HCT116 (cell line): ENCODE data around the gene ITIH3. TPM values are rescaled to one million over a fixed set of nuclear protein-coding genes. Genes with fewer than 3 reads are reported as not detected.

ENCODE experiments used
- ATAC-seq: fragments of 200-7000 bp; cut with Tn5 transposase; 2 replicates; pipeline ENCODE4 v1.9.1; 2020; ENCODE audit warnings: mild to moderate bottlenecking, moderate library complexity
- BruUV-seq: library from RNA; stranded (reverse); fragments of 400-500 nt; replicated peaks from 2 replicates; lab custom pipeline; 2021; lab: Mats Ljungman, UMichigan
- CTCF ChIA-PET: fragments of 300-600 bp; sonication (Branson Sonifier 250); formaldehyde crosslinking; loops from one replicate; lab custom pipeline; 2021; ENCODE audit warnings: antibody characterized with exemption; lab: Charles Lee
- POLR2A ChIA-PET: fragments of 300-600, 350-600 bp; sonication (Branson Sonifier 250); formaldehyde crosslinking; loops from one replicate; lab custom pipeline; 2021; ENCODE audit warnings: antibody characterized with exemption; lab: Charles Lee
- RAD21 ChIA-PET, 2 experiments: fragments of 300-600 bp; sonication (Branson Sonifier 250); formaldehyde crosslinking; loops; one replicate each; lab custom pipeline; 2023; ENCODE audit warnings: low total read pairs in 2 of 2; ENCODE audit not compliant: uncharacterized antibody in 2 of 2, unreplicated experiment in 2 of 2, low non-redundant PET in 1 of 2; lab: Charles Lee
- DNase-seq: peaks from one replicate; pipeline ENCODE4 v3.0.0-alpha.2; 2010; ENCODE audit warnings: low read depth, low spot score
- H2AFZ ChIP-seq: fragments of 200-600 bp; shearing (Covaris generic), sonication (generic); 2 replicates; pipeline ENCODE4 v1.6.1; 2017; ENCODE audit warnings: low read depth, mixed run types, mixed read lengths, antibody characterized with exemption, low read length; ENCODE audit not compliant: poor library complexity, severe bottlenecking
- H3K27ac ChIP-seq: 2 replicates; pipeline ENCODE4 v1.5.1; 2012; ENCODE audit warnings: low read depth, low read length
- H3K27me3 ChIP-seq: fragments of 200-600 bp; sonication (generic); 2 replicates; pipeline ENCODE4 v1.6.1; 2016; ENCODE audit warnings: mixed run types, low read length, mixed read lengths; ENCODE audit not compliant: insufficient read depth
- H3K36me3 ChIP-seq, 2 experiments: fragments of 200-500 bp in 1 of 2; fragments of 200-600 bp in 1 of 2; sonication (Bioruptor generic) in 1 of 2; sonication (generic) in 1 of 2; 2 replicates each; pipeline versions ENCODE4 v1.5.1 to v1.6.1; 2014 to 2016; ENCODE audit warnings: low read length in 2 of 2, inconsistent platforms in 1 of 2, mixed read lengths in 1 of 2, mixed run types in 1 of 2; ENCODE audit not compliant: insufficient read depth in 2 of 2, control insufficient read depth in 1 of 2
- H3K4me1 ChIP-seq, 2 experiments: fragments of 200-600 bp in 1 of 2; sonication (generic) in 1 of 2; 2 replicates each; pipeline versions ENCODE4 v1.5.1 to v1.6.1; 2012 to 2017; ENCODE audit warnings: low read length in 2 of 2, inconsistent platforms in 1 of 2, mild to moderate bottlenecking in 1 of 2, mixed read lengths in 1 of 2, mixed run types in 1 of 2, moderate library complexity in 1 of 2; ENCODE audit not compliant: insufficient read depth in 2 of 2, control insufficient read depth in 1 of 2
- H3K4me2 ChIP-seq: fragments of 200-600 bp; sonication (generic); 2 replicates; pipeline ENCODE4 v1.6.1; 2017; ENCODE audit warnings: mixed run types, low read length, mixed read lengths
- H3K4me3 ChIP-seq, 2 experiments: fragments of 200-600 bp in 1 of 2; sonication (generic) in 1 of 2; replicated peaks in 1 of 2; 2 replicates each; pipeline ENCODE4 v1.5.1; 2011 to 2016; ENCODE audit warnings: low read length in 2 of 2, control low read depth in 1 of 2, low read depth in 1 of 2, mild to moderate bottlenecking in 1 of 2, mixed read lengths in 1 of 2, mixed run types in 1 of 2
- H3K79me2 ChIP-seq: fragments of 200-600 bp; sonication (generic); 2 replicates; pipeline ENCODE4 v1.6.1; 2017; ENCODE audit warnings: mild to moderate bottlenecking, mixed run types, low read length, moderate library complexity, mixed read lengths; ENCODE audit not compliant: insufficient read depth
- H3K9ac ChIP-seq: fragments of 200-600 bp; sonication (generic); 2 replicates; pipeline ENCODE4 v1.6.1; 2016; ENCODE audit warnings: low read length, mixed read lengths
- H3K9me2 ChIP-seq: fragments of 200-600 bp; sonication (generic), shearing (Covaris generic); 2 replicates; pipeline ENCODE4 v1.6.1; 2017; ENCODE audit warnings: mixed run types, mild to moderate bottlenecking, moderate library complexity; ENCODE audit not compliant: insufficient read depth
- H3K9me3 ChIP-seq, 2 experiments: fragments of 200-500 bp in 1 of 2; fragments of 200-600 bp in 1 of 2; sonication (Bioruptor generic) in 1 of 2; sonication (generic) in 1 of 2; 2 replicates each; pipeline ENCODE4 v1.6.1; 2014 to 2017; ENCODE audit warnings: low read length in 2 of 2, mixed read lengths in 2 of 2, inconsistent platforms in 1 of 2, low read depth in 1 of 2, mild to moderate bottlenecking in 1 of 2, mixed run types in 1 of 2, moderate library complexity in 1 of 2; ENCODE audit not compliant: control insufficient read depth in 1 of 2, insufficient read depth in 1 of 2
- H4K20me1 ChIP-seq: fragments of 200-600 bp; sonication (generic), shearing (Covaris generic); 2 replicates; pipeline ENCODE4 v1.6.1; 2017; ENCODE audit warnings: mixed run types, mild to moderate bottlenecking, moderate library complexity; ENCODE audit not compliant: insufficient read depth
- CBX3 ChIP-seq: IDR thresholded peaks from 2 replicates; pipeline ENCODE4 v1.6.1; 2012; ENCODE audit warnings: low read depth
- CEBPB ChIP-seq: IDR thresholded peaks from 2 replicates; pipeline ENCODE4 v1.6.1; 2012; ENCODE audit warnings: low read depth
- EGR1 ChIP-seq: IDR thresholded peaks from 2 replicates; pipeline ENCODE4 v1.6.1; 2012; ENCODE audit warnings: low read depth
- ELF1 ChIP-seq: IDR thresholded peaks from 2 replicates; pipeline ENCODE4 v1.6.1; 2012; ENCODE audit warnings: low read depth, borderline replicate concordance
- EZH2 ChIP-seq: fragments of 200-600 bp; sonication (generic); IDR thresholded peaks from 2 replicates; pipeline ENCODE4 v1.6.1; 2017; ENCODE audit warnings: antibody characterized with exemption, mixed run types
- EZH2phosphoT487 ChIP-seq: fragments of 200-600 bp; IDR thresholded peaks from 2 replicates; pipeline ENCODE4 v1.6.1; 2018; ENCODE audit warnings: antibody characterized with exemption, borderline replicate concordance
- JUND ChIP-seq: IDR thresholded peaks from 2 replicates; pipeline ENCODE4 v1.6.1; 2012
- POLR2A ChIP-seq: IDR thresholded peaks from 2 replicates; pipeline ENCODE4 v1.7.0; 2011; ENCODE audit warnings: borderline replicate concordance; ENCODE audit not compliant: insufficient read depth, insufficient read length; ENCODE audit errors: extremely low read depth
- POLR2AphosphoS5 ChIP-seq: IDR thresholded peaks from 2 replicates; pipeline ENCODE4 v1.6.1; 2011; ENCODE audit warnings: mild to moderate bottlenecking, low read depth, low read length, moderate library complexity
- RAD21 ChIP-seq: IDR thresholded peaks from 2 replicates; pipeline ENCODE4 v1.6.1; 2012; ENCODE audit warnings: low read depth, mild to moderate bottlenecking
- SIN3A ChIP-seq: IDR thresholded peaks from 2 replicates; pipeline ENCODE4 v1.6.1; 2012; ENCODE audit warnings: low read depth
- SRF ChIP-seq: IDR thresholded peaks from 2 replicates; pipeline ENCODE4 v1.6.1; 2012; ENCODE audit warnings: low read depth
- YY1 ChIP-seq: IDR thresholded peaks from 2 replicates; pipeline ENCODE4 v1.6.1; 2011; ENCODE audit warnings: low read length, low read depth, moderate library complexity, mild to moderate bottlenecking; ENCODE audit not compliant: insufficient replicate concordance; ENCODE audit errors: extremely low read depth
- ZFX ChIP-seq: fragments of 450-650 bp; IDR thresholded peaks from 2 replicates; pipeline ENCODE4 v1.6.1; 2017
- intact Hi-C: fragments of 100-400 bp; cut with micrococcal nuclease; formaldehyde crosslinking; loops from 2 replicates; pipeline ENCODE4 v1.10.0; 2022
- total RNA-seq: library from RNA; stranded (reverse); gene quantifications from one replicate; pipeline ENCODE4 v1.2.1, GENCODE V29; 2021; ENCODE audit not compliant: unreplicated experiment
- TF ChIP-seq, protein P1 (sequence below): IDR thresholded peaks from 2 replicates; pipeline ENCODE4 v1.6.1; 2011; ENCODE audit warnings: mild to moderate bottlenecking, low read length, moderate library complexity; ENCODE audit not compliant: insufficient replicate concordance; ENCODE audit errors: extremely low read depth
- TF ChIP-seq, protein P2 (sequence below), 3 experiments: fragments of 200-600 bp in 1 of 3; sonication (generic) in 1 of 3; IDR thresholded peaks in 2 of 3; conservative IDR thresholded peaks in 1 of 3; 2 replicates each; pipeline ENCODE4 v1.5.1; 2012 to 2017; ENCODE audit warnings: low read depth in 2 of 3, low read length in 2 of 3, antibody characterized with exemption in 1 of 3, borderline replicate concordance in 1 of 3, control low read depth in 1 of 3, mild to moderate bottlenecking in 1 of 3, mixed read lengths in 1 of 3, mixed run types in 1 of 3, moderate library complexity in 1 of 3; ENCODE audit not compliant: insufficient read depth in 1 of 3

The ITIH3 gene
- total RNA-seq, 1 experiment from 2014 or later: 0.44 TPM

DNA sequence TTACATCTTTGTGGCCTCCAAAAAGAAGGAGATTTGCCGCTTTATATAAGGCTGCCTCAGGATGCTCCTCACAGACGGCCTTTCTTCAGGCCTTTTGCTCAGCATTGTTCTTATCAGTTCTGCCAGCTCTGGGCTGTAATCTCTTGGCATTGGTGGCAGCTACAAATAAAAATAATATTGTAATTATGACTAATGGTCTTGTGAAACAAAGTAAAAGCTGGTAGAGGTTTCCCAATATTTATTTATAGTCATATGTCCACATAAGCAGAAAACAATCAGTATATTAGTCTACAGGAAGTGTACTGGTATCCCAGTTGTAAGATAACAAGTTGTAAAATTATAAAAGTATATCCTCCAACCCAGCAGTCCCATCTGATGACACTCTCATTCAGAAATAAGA, 31.1 kb upstream of the ITIH3 start:
- no peaks in the 10 kb centered on the region for H3K27me3 ChIP-seq
- H3K9me2 ChIP-seq: no peaks in the 10 kb centered on the region
- CTCF ChIA-PET: no interaction called here
- peaks cover 24 to 52% of the 10 kb centered on the region in 2 experiments for H3K36me3 ChIP-seq
- no peaks in the 10 kb centered on the region for H3K9me3 ChIP-seq
- no peak overlapping the region for H3K4me2 ChIP-seq
- intact Hi-C loops: no loop called here
- POLR2A ChIA-PET: no interaction called here
- RAD21 ChIA-PET: no interaction called here
- peaks cover 5% of the 10 kb centered on the region for H3K79me2 ChIP-seq
- no peaks in the 10 kb centered on the region for H3K4me1 ChIP-seq
- TF ChIP-seq SRF: no peak
- TF ChIP-seq JUND: no peak
- TF ChIP-seq EZH2phosphoT487: no peak
- no peak for TF ChIP-seq CBX3
- TF ChIP-seq EZH2: no peak
- TF ChIP-seq, protein P1, sequence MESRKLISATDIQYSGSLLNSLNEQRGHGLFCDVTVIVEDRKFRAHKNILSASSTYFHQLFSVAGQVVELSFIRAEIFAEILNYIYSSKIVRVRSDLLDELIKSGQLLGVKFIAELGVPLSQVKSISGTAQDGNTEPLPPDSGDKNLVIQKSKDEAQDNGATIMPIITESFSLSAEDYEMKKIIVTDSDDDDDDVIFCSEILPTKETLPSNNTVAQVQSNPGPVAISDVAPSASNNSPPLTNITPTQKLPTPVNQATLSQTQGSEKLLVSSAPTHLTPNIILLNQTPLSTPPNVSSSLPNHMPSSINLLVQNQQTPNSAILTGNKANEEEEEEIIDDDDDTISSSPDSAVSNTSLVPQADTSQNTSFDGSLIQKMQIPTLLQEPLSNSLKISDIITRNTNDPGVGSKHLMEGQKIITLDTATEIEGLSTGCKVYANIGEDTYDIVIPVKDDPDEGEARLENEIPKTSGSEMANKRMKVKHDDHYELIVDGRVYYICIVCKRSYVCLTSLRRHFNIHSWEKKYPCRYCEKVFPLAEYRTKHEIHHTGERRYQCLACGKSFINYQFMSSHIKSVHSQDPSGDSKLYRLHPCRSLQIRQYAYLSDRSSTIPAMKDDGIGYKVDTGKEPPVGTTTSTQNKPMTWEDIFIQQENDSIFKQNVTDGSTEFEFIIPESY: no peak
- TF ChIP-seq YY1: no peak
- TF ChIP-seq SIN3A: no peak
- no peak for TF ChIP-seq CEBPB
- no peak for TF ChIP-seq EGR1
- TF ChIP-seq ZFX: no peak
- no peak for TF ChIP-seq POLR2AphosphoS5
- TF ChIP-seq, protein P2, sequence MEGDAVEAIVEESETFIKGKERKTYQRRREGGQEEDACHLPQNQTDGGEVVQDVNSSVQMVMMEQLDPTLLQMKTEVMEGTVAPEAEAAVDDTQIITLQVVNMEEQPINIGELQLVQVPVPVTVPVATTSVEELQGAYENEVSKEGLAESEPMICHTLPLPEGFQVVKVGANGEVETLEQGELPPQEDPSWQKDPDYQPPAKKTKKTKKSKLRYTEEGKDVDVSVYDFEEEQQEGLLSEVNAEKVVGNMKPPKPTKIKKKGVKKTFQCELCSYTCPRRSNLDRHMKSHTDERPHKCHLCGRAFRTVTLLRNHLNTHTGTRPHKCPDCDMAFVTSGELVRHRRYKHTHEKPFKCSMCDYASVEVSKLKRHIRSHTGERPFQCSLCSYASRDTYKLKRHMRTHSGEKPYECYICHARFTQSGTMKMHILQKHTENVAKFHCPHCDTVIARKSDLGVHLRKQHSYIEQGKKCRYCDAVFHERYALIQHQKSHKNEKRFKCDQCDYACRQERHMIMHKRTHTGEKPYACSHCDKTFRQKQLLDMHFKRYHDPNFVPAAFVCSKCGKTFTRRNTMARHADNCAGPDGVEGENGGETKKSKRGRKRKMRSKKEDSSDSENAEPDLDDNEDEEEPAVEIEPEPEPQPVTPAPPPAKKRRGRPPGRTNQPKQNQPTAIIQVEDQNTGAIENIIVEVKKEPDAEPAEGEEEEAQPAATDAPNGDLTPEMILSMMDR (IDR thresholded peaks at IDR 0.05 in 2 of 3, conservative IDR thresholded peaks at IDR 0.05 in 1 of 3; ENCODE audit: borderline replicate concordance in 1 of 3, insufficient read depth in 1 of 3, low read depth in 2 of 3, low read length in 2 of 3): no peak
- TF ChIP-seq POLR2A: no peak
- no peak for TF ChIP-seq RAD21
- TF ChIP-seq ELF1: no peak
- no peak overlapping the region for H2AFZ ChIP-seq
- no peak for DNase-seq
- no peak overlapping the region for H3K4me3 ChIP-seq
- no peak overlapping the region for H3K27ac ChIP-seq
- no peak for ATAC-seq
- BruUV-seq: no TSS peak
- H4K20me1 ChIP-seq: no peaks in the 10 kb centered on the region; the same call in 1 of the 2 replicates
- no peak overlapping the region for H3K9ac ChIP-seq
